Mucosa of descending colon (tissue), 3 donors: ENCODE measurements around the gene ADI1. TPM values are rescaled to one million over a fixed set of nuclear protein-coding genes. Genes with fewer than 3 reads are reported as not detected.

Source experiments
- ATAC-seq: fragments of 200-7000 bp; cut with Tn5 transposase; one replicate; pipeline ENCODE4 v1.9.1; 2020; ENCODE audit warnings: mild to moderate bottlenecking, moderate library complexity
- DNase-seq, 3 donors: peaks; one replicate each; pipeline ENCODE4 v3.0.0-alpha.2; 2020
- H3K36me3 ChIP-seq: fragments of 200-600 bp; one replicate; pipeline ENCODE4 v1.8.0; 2021; ENCODE audit warnings: low read depth, mild to moderate bottlenecking
- H3K4me1 ChIP-seq: fragments of 200-600 bp; one replicate; pipeline ENCODE4 v1.8.0; 2021; ENCODE audit warnings: low read depth, mild to moderate bottlenecking
- H3K4me3 ChIP-seq: fragments of 200-600 bp; one replicate; pipeline ENCODE4 v1.8.0; 2021; ENCODE audit warnings: mild to moderate bottlenecking
- H3K9me3 ChIP-seq: fragments of 200-600 bp; one replicate; pipeline ENCODE4 v1.8.0; 2021; ENCODE audit warnings: mild to moderate bottlenecking
- CTCF ChIP-seq: fragments of 200-600 bp; IDR thresholded peaks from one replicate; pipeline ENCODE4 v1.8.0; 2022; ENCODE audit warnings: antibody characterized with exemption, mild to moderate bottlenecking
- intact Hi-C, 2 donors: fragments of 100-400 bp; cut with DNase I in 1 of 2; cut with micrococcal nuclease in 1 of 2; formaldehyde crosslinking; loops; one replicate each; pipeline versions ENCODE4 v1.11.0 to v1.11.1; 2022; cut with DNase I, micrococcal nuclease
- total RNA-seq, 3 donors: library from RNA; stranded (reverse); fragmentation: NEBNext Ultra II Directional in 2 of 3; extraction: Animal tissue kit (Norgen Biotek cat#: 25700) in 2 of 3; gene quantifications; one replicate each; pipeline versions ENCODE4 v1.2.1 to v1.2.4, GENCODE V29; 2021 to 2023
- donor health status: DM: no; HTN: no; CAD: no; lungs with moderate emphysema.
- donor health status: DM: no; HTN: no; CAD: no.
- donor health status: DM: no; HTN: yes; CAD: no.

ADI1 gene
- total RNA-seq, 3 donors from 2014 or later = 59.3 to 91.5 (median 70.4) TPM

- intact Hi-C loops = no loop called here
- ATAC-seq = no peak
- TF ChIP-seq CTCF = no peak
- Histone ChIP-seq H3K4me1 (peaks cover 8% of the 10 kb centered on the region), H3K4me3 (no peak overlapping the region), H3K9me3 (no peaks in the 10 kb centered on the region), H3K36me3 (no peaks in the 10 kb centered on the region)
- DNase-seq = no peak
These were observed 36.9 kb downstream of the ADI1 start for GRCh38 chr2:3482363-3482821.

- DNase-seq (no peak), ATAC-seq (no peak)
- no peak for TF ChIP-seq CTCF
- Histone ChIP-seq H3K36me3 (no peaks in the 10 kb centered on the region), H3K9me3 (no peaks in the 10 kb centered on the region), H3K4me1 (peaks cover 8% of the 10 kb centered on the region), H3K4me3 (no peak overlapping the region)
- intact Hi-C loops = no loop called here
These were observed 37.5 kb downstream of the ADI1 start for GRCh38 chr2:3481736-3482362.

- intact Hi-C loops = no loop called here
- ATAC-seq (no peak), DNase-seq (no peak)
- TF ChIP-seq CTCF = no peak
- no peaks in the 10 kb centered on the region for H3K36me3 ChIP-seq
- peaks cover 8% of the 10 kb centered on the region for H3K4me1 ChIP-seq
- no peak overlapping the region for H3K4me3 ChIP-seq
- H3K9me3 ChIP-seq = no peaks in the 10 kb centered on the region
These were observed 38.3 kb downstream of the ADI1 start for GRCh38 chr2:3481011-3481400.

GRCh38 chr2:3480352-3481010 lies 38.9 kb downstream of the ADI1 start:
- DNase-seq (peak; percentile 91 to 98 (median 98)), ATAC-seq (peak; percentile 87)
- no peaks in the 10 kb centered on the region for H3K9me3 ChIP-seq
- no peak overlapping the region for H3K4me3 ChIP-seq
- no peak for TF ChIP-seq CTCF
- intact Hi-C loops = no loop called here
- H3K4me1 ChIP-seq = peaks cover 8% of the 10 kb centered on the region
- no peaks in the 10 kb centered on the region for H3K36me3 ChIP-seq

- Histone ChIP-seq H3K4me3 (no peak overlapping the region), H3K9me3 (no peaks in the 10 kb centered on the region), H3K4me1 (peaks cover 8% of the 10 kb centered on the region), H3K36me3 (no peaks in the 10 kb centered on the region)
- DNase-seq (no peak), ATAC-seq (no peak)
- TF ChIP-seq CTCF = no peak
- intact Hi-C loops = no loop called here
These were observed 39.7 kb downstream of the ADI1 start for GRCh38 chr2:3479430-3480320.
